ENCODE data around the gene OXLD1. TPM values are rescaled to one million over a fixed set of nuclear protein-coding genes. Genes with fewer than 3 reads are reported as not detected.
A peak's percentile ranks its signal among the peaks of the same experiment; 100 is the strongest.

The OXLD1 gene
- total RNA-seq, 1 experiment from 2014 or later: 42.8 TPM

DNA sequence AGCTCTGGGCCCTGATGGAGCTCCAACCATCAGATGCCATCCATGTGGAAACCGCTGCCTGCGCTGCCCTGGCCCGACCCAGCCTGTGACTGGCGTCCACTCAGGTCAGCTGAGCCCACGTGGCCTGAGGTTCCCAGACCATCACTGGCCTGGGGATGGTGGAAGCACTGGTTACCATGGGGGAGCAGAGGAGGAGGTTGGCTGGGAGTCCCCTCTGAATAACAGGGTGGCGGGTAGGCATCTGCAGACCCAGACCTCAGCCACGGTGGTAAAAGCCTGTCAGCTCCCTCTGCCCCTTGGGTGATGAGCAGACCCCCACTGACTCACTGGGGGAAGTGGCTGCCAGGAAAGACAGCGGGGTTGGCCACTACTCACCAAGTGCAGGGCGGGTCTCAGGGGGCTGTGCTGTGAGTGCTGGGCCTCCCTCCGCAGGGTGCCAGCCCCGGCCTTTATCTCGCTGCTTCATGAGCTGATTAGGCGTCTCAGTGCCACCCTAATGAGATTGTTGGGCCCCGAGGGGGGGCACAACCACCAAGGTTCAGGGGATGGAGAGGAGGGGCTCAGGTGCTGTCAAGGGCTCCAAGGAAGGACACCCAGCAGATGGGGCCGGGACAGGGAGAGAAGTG lies 10.2 kb downstream of the OXLD1 start, which contains the start of gene PDE6G:
PDE6G (minus strand) TSS at position 425 of the 626 bp plus-strand sequence. CDS start 3,237 bp downstream, outside the sequence.
- Histone ChIP-seq H3K4me1 (ENCODE audit: control insufficient read depth, insufficient read depth, low read length) (peaks cover 9% of the 10 kb centered on the region), H3K36me3 (ENCODE audit: control insufficient read depth, insufficient read depth, low read length) (no peaks in the 10 kb centered on the region), H3K9me3 (ENCODE audit: control insufficient read depth, insufficient read depth, low read depth, low read length) (no peaks in the 10 kb centered on the region), H3K27me3 (ENCODE audit: control insufficient read depth, insufficient read depth, low read length) (no peaks in the 10 kb centered on the region), H3K4me3 (ENCODE audit: low read depth in 2 of 2, low read length in 2 of 2) (no peak within 1 kb of the TSS), H3K27ac (ENCODE audit: low read length) (0 out of 2 replicates have a peak within 1 kb of the TSS, but pooled peaks have one; percentile 9)
- TF ChIP-seq REST (IDR thresholded peaks at IDR 0.05; ENCODE audit: insufficient read depth in 1 of 2, low read depth in 2 of 2, low read length in 1 of 2) (no peak), TCF7L2 (IDR thresholded peaks at IDR 0.05; ENCODE audit: low read depth, low read length) (no peak), POLR2AphosphoS5 (IDR thresholded peaks at IDR 0.05; ENCODE audit: low read depth, low read length) (no peak), SIN3A (IDR thresholded peaks at IDR 0.05; ENCODE audit: borderline replicate concordance, insufficient read depth, low read depth, low read length) (no peak)
- TF ChIP-seq, protein P1, sequence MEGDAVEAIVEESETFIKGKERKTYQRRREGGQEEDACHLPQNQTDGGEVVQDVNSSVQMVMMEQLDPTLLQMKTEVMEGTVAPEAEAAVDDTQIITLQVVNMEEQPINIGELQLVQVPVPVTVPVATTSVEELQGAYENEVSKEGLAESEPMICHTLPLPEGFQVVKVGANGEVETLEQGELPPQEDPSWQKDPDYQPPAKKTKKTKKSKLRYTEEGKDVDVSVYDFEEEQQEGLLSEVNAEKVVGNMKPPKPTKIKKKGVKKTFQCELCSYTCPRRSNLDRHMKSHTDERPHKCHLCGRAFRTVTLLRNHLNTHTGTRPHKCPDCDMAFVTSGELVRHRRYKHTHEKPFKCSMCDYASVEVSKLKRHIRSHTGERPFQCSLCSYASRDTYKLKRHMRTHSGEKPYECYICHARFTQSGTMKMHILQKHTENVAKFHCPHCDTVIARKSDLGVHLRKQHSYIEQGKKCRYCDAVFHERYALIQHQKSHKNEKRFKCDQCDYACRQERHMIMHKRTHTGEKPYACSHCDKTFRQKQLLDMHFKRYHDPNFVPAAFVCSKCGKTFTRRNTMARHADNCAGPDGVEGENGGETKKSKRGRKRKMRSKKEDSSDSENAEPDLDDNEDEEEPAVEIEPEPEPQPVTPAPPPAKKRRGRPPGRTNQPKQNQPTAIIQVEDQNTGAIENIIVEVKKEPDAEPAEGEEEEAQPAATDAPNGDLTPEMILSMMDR (IDR thresholded peaks at IDR 0.05): no peak
- CTCF ChIA-PET: no interaction called here
- DNase-seq (ENCODE audit: low read depth, low spot score) (no peak), ATAC-seq (no peak)
- no TSS peak for BruUV-seq (replicated peaks)
- POLR2A ChIA-PET: no interaction called here
- in situ Hi-C loops (cut with HindIII; ENCODE audit: low pct_unique_long_range_greater_than_20kb, low sequenced_read_pairs): no loop called here
- intact Hi-C loops (cut with micrococcal nuclease; ENCODE audit: unreplicated experiment): no loop called here

DNA sequence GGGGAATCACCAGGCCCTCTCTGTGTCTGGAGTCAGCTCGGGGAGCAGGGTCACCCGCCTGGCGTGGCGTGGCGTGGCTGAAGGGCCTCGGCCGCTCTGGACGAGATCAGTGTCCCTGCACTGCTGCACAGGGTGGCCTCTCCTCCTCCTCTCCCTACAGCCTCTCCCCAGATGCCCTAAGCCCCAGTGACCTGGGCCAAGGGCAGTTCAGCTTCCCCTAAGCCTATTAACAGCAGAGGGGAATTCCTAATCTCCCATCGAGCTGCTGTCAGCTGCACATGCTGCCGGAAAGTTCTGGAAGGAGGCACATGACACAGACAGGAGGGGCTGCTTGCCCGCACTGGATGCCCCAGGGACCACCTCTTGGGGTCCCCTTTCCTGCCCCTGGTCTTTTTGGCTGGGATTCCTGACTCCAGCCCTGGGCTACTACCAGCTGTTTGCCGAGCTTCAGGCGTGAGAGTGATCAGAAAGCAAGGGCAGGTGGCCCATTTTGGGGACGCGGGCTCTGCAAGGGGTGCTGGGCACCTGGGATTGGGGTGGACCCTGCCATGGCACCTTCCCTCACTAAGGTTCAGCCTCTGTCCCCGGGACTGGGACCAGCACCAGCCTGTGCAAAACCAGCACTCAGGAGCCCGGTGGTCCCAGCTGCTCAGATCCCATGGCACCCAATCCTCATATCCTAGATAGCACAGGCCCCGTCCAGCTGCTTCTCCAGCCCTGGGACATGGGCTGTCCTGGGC lies 10.9 kb downstream of the OXLD1 start:
- no TSS peak for BruUV-seq (replicated peaks)
- POLR2A ChIA-PET: no interaction called here
- no peak for TF ChIP-seq POLR2AphosphoS5 (IDR thresholded peaks at IDR 0.05; ENCODE audit: low read depth, low read length)
- no peak for TF ChIP-seq REST (IDR thresholded peaks at IDR 0.05; ENCODE audit: insufficient read depth in 1 of 2, low read depth in 2 of 2, low read length in 1 of 2)
- TF ChIP-seq, protein P1 (IDR thresholded peaks at IDR 0.05): no peak
- TF ChIP-seq SIN3A (IDR thresholded peaks at IDR 0.05; ENCODE audit: borderline replicate concordance, insufficient read depth, low read depth, low read length): no peak
- no peak for TF ChIP-seq TCF7L2 (IDR thresholded peaks at IDR 0.05; ENCODE audit: low read depth, low read length)
- no peak for DNase-seq (ENCODE audit: low read depth, low spot score)
- 0 out of 2 replicates have a peak overlapping the region, but pooled peaks have one; percentile 9 for H3K27ac ChIP-seq (ENCODE audit: low read length)
- intact Hi-C loops (cut with micrococcal nuclease; ENCODE audit: unreplicated experiment): no loop called here
- ATAC-seq: peak; percentile 52
- H3K9me3 ChIP-seq (ENCODE audit: control insufficient read depth, insufficient read depth, low read depth, low read length): no peaks in the 10 kb centered on the region
- CTCF ChIA-PET: no interaction called here
- H3K4me1 ChIP-seq (ENCODE audit: control insufficient read depth, insufficient read depth, low read length): peaks cover 15% of the 10 kb centered on the region
- no peaks in the 10 kb centered on the region for H3K27me3 ChIP-seq (ENCODE audit: control insufficient read depth, insufficient read depth, low read length)
- no peak overlapping the region for H3K4me3 ChIP-seq (ENCODE audit: low read depth in 2 of 2, low read length in 2 of 2)
- no peaks in the 10 kb centered on the region for H3K36me3 ChIP-seq (ENCODE audit: control insufficient read depth, insufficient read depth, low read length)
- in situ Hi-C loops (cut with HindIII; ENCODE audit: low pct_unique_long_range_greater_than_20kb, low sequenced_read_pairs): no loop called here

Measured in Panc1 (cell line).